HepG2 (cell line): ENCODE data around the gene STK11. TPM values are rescaled to one million over a fixed set of nuclear protein-coding genes. Genes with fewer than 3 reads are reported as not detected.
A peak's percentile ranks its signal among the peaks of the same experiment; 100 is the strongest.

Experiments
- DMAP1 ChIP-seq: IDR thresholded peaks from 2 replicates; pipeline ENCODE4 v1.6.1; 2016
- FOXA3 ChIP-seq: IDR thresholded peaks from 2 replicates; pipeline ENCODE4 v1.6.1; 2016; ENCODE audit warnings: missing genetic modification reagents, missing compliant biosample characterization
- IRF1 ChIP-seq: sonication (generic); formaldehyde crosslinking; IDR thresholded peaks from 2 replicates; pipeline ENCODE4 v1.4.0; 2020; ENCODE audit warnings: low read depth, mild to moderate bottlenecking, missing genetic modification reagents
- KDM5B ChIP-seq: sonication (generic); formaldehyde crosslinking; IDR thresholded peaks from 2 replicates; pipeline ENCODE4 v1.4.0; 2020; ENCODE audit warnings: missing genetic modification reagents, mild to moderate bottlenecking, borderline replicate concordance
- NONO ChIP-seq, 2 experiments: fragments of 450-650 bp in 1 of 2; sonication (generic) in 1 of 2; formaldehyde crosslinking in 1 of 2; IDR thresholded peaks in 1 of 2; conservative IDR thresholded peaks in 1 of 2; 2 replicates each; pipeline versions ENCODE4 v1.6.1 to v1.8.0; 2017 to 2022; ENCODE audit warnings: mild to moderate bottlenecking in 1 of 2, missing genetic modification reagents in 1 of 2, moderate library complexity in 1 of 2
- NR2F2 ChIP-seq: IDR thresholded peaks from 2 replicates; pipeline ENCODE4 v1.6.1; 2012; ENCODE audit warnings: low read depth, inconsistent platforms, borderline replicate concordance
- PAWR ChIP-seq: sonication (generic); formaldehyde crosslinking; IDR thresholded peaks from 2 replicates; pipeline ENCODE4 v1.4.0; 2020; ENCODE audit warnings: missing genetic modification reagents, mild to moderate bottlenecking, borderline replicate concordance
- PITX1 ChIP-seq: sonication (generic); formaldehyde crosslinking; IDR thresholded peaks from 2 replicates; pipeline ENCODE4 v1.5.1; 2020; ENCODE audit warnings: mild to moderate bottlenecking, missing genetic modification reagents
- TGIF2 ChIP-seq: IDR thresholded peaks from 2 replicates; pipeline ENCODE4 v1.6.1; 2016; ENCODE audit warnings: control low read depth, missing compliant biosample characterization
- ZBTB14 ChIP-seq: sonication (generic); formaldehyde crosslinking; IDR thresholded peaks from 2 replicates; pipeline ENCODE4 v1.4.0; 2020; ENCODE audit warnings: missing genetic modification reagents
- ZBTB20 ChIP-seq: sonication (generic); formaldehyde crosslinking; IDR thresholded peaks from 2 replicates; pipeline ENCODE4 v1.8.1; 2023; ENCODE audit warnings: missing genetic modification reagents, low read depth, mild to moderate bottlenecking, borderline replicate concordance
- ZBTB33 ChIP-seq: sonication (generic); formaldehyde crosslinking; IDR thresholded peaks from 2 replicates; pipeline ENCODE4 v1.4.0; 2020; ENCODE audit warnings: missing genetic modification reagents
- ZFX ChIP-seq: sonication (generic); formaldehyde crosslinking; IDR thresholded peaks from 2 replicates; pipeline ENCODE4 v1.4.0; 2020; ENCODE audit warnings: mild to moderate bottlenecking, low read depth, missing genetic modification reagents, moderate library complexity
- ZNF230 ChIP-seq: sonication (generic); formaldehyde crosslinking; IDR thresholded peaks from 2 replicates; pipeline ENCODE4 v1.4.0; 2020; ENCODE audit warnings: mild to moderate bottlenecking, missing genetic modification reagents
- ZNF3 ChIP-seq: IDR thresholded peaks from 2 replicates; pipeline ENCODE4 v1.7.0; 2017; ENCODE audit warnings: inconsistent platforms
- ZNF441 ChIP-seq: sonication (generic); formaldehyde crosslinking; IDR thresholded peaks from 2 replicates; pipeline ENCODE4 v1.7.0; 2021; ENCODE audit warnings: missing genetic modification reagents, borderline replicate concordance
- ZNF496 ChIP-seq: sonication (generic); formaldehyde crosslinking; IDR thresholded peaks from 2 replicates; pipeline ENCODE4 v1.8.1; 2023; ENCODE audit warnings: mild to moderate bottlenecking, moderate library complexity, missing genetic modification reagents; ENCODE audit not compliant: insufficient replicate concordance
- ZNF616 ChIP-seq: sonication (generic); formaldehyde crosslinking; IDR thresholded peaks from 2 replicates; pipeline ENCODE4 v1.5.0; 2020; ENCODE audit warnings: low read depth, mild to moderate bottlenecking, missing genetic modification reagents
- ZNF761 ChIP-seq: sonication (generic); formaldehyde crosslinking; conservative IDR thresholded peaks from 2 replicates; pipeline ENCODE4 v1.4.0; 2020; ENCODE audit warnings: mild to moderate bottlenecking, missing genetic modification reagents
- ZNF782 ChIP-seq: sonication (generic); formaldehyde crosslinking; IDR thresholded peaks from 2 replicates; pipeline ENCODE4 v1.4.0; 2020; ENCODE audit warnings: missing genetic modification reagents, mild to moderate bottlenecking, borderline replicate concordance
- polyA plus RNA-seq, 8 experiments: library from polyadenylated mRNA; depleted of rRNA in 3 of 8; stranded (reverse) in 7 of 8; unstranded in 1 of 8; fragments of >200 nt; fragmentation: Illumina TruSeq in 4 of 8; extraction: Trizol in 4 of 8; gene quantifications; 2 replicates each; pipeline versions ENCODE4 v1.2.1 to v1.2.3, GENCODE V29; 2011 to 2016; ENCODE audit warnings: low read depth in 4 of 8, missing spikeins in 1 of 8, mixed read lengths in 1 of 8; ENCODE audit not compliant: insufficient read depth in 1 of 8
- total RNA-seq, 5 experiments: library from RNA; depleted of rRNA; stranded (reverse); fragments of >200 nt; fragmentation: Illumina TruSeq; extraction: Trizol; gene quantifications; 2 replicates each; pipeline ENCODE4 v1.2.3, GENCODE V29; 2016; ENCODE audit warnings: low read depth in 1 of 5
- TF ChIP-seq, protein P1 (sequence below): sonication (generic); IDR thresholded peaks from 2 replicates; pipeline ENCODE4 v1.6.1; 2016; ENCODE audit warnings: low read depth, borderline replicate concordance
- TF ChIP-seq, protein P2 (sequence below): sonication (generic); formaldehyde crosslinking; IDR thresholded peaks from 2 replicates; pipeline ENCODE4 v1.5.1; 2020; ENCODE audit warnings: missing genetic modification reagents, mild to moderate bottlenecking, borderline replicate concordance

STK11 gene
- total and polyA plus RNA-seq, 2 of the 13 experiments (the other 11 are each of a cell fraction or from before 2014, with no cell fraction given): 27.5 to 43.6 TPM

- TF ChIP-seq ZNF782 (peak; percentile 85), ZFX (CRISPR knock-in tag) (peak; percentile 93), IRF1 (CRISPR knock-in tag) (no peak), ZBTB20 (CRISPR knock-in tag) (peak; percentile 75; the same call in 1 of the 2 replicates), ZNF761 (CRISPR knock-in tag) (peak; percentile 85), ZNF496 (CRISPR knock-in tag) (no peak), TGIF2 (CRISPR knock-in tag) (peak; percentile 69; the same call in 1 of the 2 replicates), ZNF616 (CRISPR knock-in tag) (peak; percentile 68; the same call in 1 of the 2 replicates), ZBTB14 (no peak), ZNF441 (CRISPR knock-in tag) (peak; percentile 53; the same call in 1 of the 2 replicates), NR2F2 (peak; percentile 61; the same call in 1 of the 2 replicates), PITX1 (CRISPR knock-in tag) (peak; percentile 73; the same call in 1 of the 2 replicates), NONO (IDR thresholded peaks at IDR 0.05) (no peak), NONO (CRISPR knock-in tag; conservative IDR thresholded peaks at IDR 0.05) (peak; percentile 86), DMAP1 (CRISPR knock-in tag) (no peak), PAWR (no peak), ZBTB33 (no peak), FOXA3 (CRISPR knock-in tag) (peak; percentile 69), ZNF3 (no peak), ZNF230 (CRISPR knock-in tag) (peak; percentile 78; the same call in 1 of the 2 replicates), KDM5B (CRISPR knock-in tag) (peak; percentile 54; the same call in 1 of the 2 replicates)
- TF ChIP-seq, protein P1, sequence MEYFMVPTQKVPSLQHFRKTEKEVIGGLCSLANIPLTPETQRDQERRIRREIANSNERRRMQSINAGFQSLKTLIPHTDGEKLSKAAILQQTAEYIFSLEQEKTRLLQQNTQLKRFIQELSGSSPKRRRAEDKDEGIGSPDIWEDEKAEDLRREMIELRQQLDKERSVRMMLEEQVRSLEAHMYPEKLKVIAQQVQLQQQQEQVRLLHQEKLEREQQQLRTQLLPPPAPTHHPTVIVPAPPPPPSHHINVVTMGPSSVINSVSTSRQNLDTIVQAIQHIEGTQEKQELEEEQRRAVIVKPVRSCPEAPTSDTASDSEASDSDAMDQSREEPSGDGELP: peak; percentile 73; the same call in 1 of the 2 replicates
- TF ChIP-seq, protein P2, sequence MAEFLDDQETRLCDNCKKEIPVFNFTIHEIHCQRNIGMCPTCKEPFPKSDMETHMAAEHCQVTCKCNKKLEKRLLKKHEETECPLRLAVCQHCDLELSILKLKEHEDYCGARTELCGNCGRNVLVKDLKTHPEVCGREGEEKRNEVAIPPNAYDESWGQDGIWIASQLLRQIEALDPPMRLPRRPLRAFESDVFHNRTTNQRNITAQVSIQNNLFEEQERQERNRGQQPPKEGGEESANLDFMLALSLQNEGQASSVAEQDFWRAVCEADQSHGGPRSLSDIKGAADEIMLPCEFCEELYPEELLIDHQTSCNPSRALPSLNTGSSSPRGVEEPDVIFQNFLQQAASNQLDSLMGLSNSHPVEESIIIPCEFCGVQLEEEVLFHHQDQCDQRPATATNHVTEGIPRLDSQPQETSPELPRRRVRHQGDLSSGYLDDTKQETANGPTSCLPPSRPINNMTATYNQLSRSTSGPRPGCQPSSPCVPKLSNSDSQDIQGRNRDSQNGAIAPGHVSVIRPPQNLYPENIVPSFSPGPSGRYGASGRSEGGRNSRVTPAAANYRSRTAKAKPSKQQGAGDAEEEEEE (CRISPR knock-in tag): no peak
Observed at GRCh38 chr19:1259206-1259875, 53.8 kb downstream of the STK11 start (continued).
